H1 (cell line): ENCODE measurements around the gene IP6K1. TPM values are rescaled to one million over a fixed set of nuclear protein-coding genes. Genes with fewer than 3 reads are reported as not detected.
A peak's percentile ranks its signal among the peaks of the same experiment; 100 is the strongest.

Experiments used
- CTCF ChIA-PET: fragments of 300-600 bp; sonication (Branson Sonifier 250); formaldehyde crosslinking; loops from one replicate; lab custom pipeline; 2021; ENCODE audit not compliant: partially characterized antibody; lab: Charles Lee
- POLR2A ChIA-PET: fragments of 300-600 bp; sonication (Branson Sonifier 250); formaldehyde crosslinking; loops from one replicate; lab custom pipeline; 2021; ENCODE audit warnings: inconsistent platforms; ENCODE audit not compliant: partially characterized antibody; lab: Charles Lee
- DNase-seq, 2 experiments: peaks; one replicate each; pipeline versions ENCODE4 v3.0.0 to v3.0.0-alpha.2; 2010 to 2022; ENCODE audit warnings: low spot score in 2 of 2, low read depth in 1 of 2, mixed read lengths in 1 of 2
- FAIRE-seq: peaks from 2 replicates; lab custom pipeline; 2011; peaks lifted over from hg19 to GRCh38; lab: Jason Lieb, UNC
- H2AFZ ChIP-seq: 2 replicates; pipeline ENCODE4 v1.8.1; 2012; ENCODE audit warnings: low read length, inconsistent platforms
- H2AK5ac ChIP-seq: 2 replicates; pipeline ENCODE4 v1.6.1; 2013; ENCODE audit warnings: low read depth, low read length
- H2BK120ac ChIP-seq: replicated peaks from 2 replicates; pipeline ENCODE3; 2013; ENCODE audit warnings: low read depth, low read length, inconsistent platforms
- H2BK12ac ChIP-seq: 2 replicates; pipeline ENCODE4 v1.6.1; 2013; ENCODE audit warnings: low read depth, low read length
- H2BK15ac ChIP-seq: 2 replicates; pipeline ENCODE4 v1.6.1; 2013; ENCODE audit warnings: low read length
- H2BK20ac ChIP-seq: 2 replicates; pipeline ENCODE4 v1.6.1; 2013; ENCODE audit warnings: low read length
- H2BK5ac ChIP-seq: 2 replicates; pipeline ENCODE4 v1.6.1; 2013; ENCODE audit warnings: low read depth, low read length
- H3K14ac ChIP-seq: 2 replicates; pipeline ENCODE4 v1.6.1; 2013; ENCODE audit warnings: inconsistent platforms; ENCODE audit not compliant: insufficient read length
- H3K18ac ChIP-seq: 2 replicates; pipeline ENCODE4 v1.6.1; 2013; ENCODE audit warnings: low read length; ENCODE audit errors: extremely low read depth
- H3K23ac ChIP-seq: 2 replicates; pipeline ENCODE4 v1.6.1; 2013; ENCODE audit warnings: inconsistent platforms; ENCODE audit not compliant: insufficient read length
- H3K23me2 ChIP-seq: 2 replicates; pipeline ENCODE4 v1.6.1; 2013; ENCODE audit warnings: low read depth, low read length
- H3K27ac ChIP-seq: 2 replicates; pipeline ENCODE4 v1.6.1; 2011; ENCODE audit warnings: low read depth, low read length, inconsistent platforms
- H3K27me3 ChIP-seq, 4 experiments: replicated peaks in 1 of 4; 1 replicate in 1 of 4; 2 replicates in 3 of 4; pipeline versions ENCODE4 v1.6.1 to v1.8.1; 2011 to 2013; ENCODE audit warnings: low read length in 3 of 4, mild to moderate bottlenecking in 3 of 4, inconsistent platforms in 2 of 4, mixed read lengths in 2 of 4, moderate library complexity in 1 of 4; ENCODE audit not compliant: control insufficient read depth in 3 of 4, insufficient read depth in 3 of 4; ENCODE audit errors: extremely low read depth in 1 of 4
- H3K36me3 ChIP-seq, 4 experiments: 2 replicates each; pipeline versions ENCODE4 v1.6.1 to v1.8.1; 2011 to 2013; ENCODE audit warnings: mild to moderate bottlenecking in 4 of 4, low read length in 3 of 4, moderate library complexity in 2 of 4, control low read depth in 1 of 4, inconsistent platforms in 1 of 4; ENCODE audit not compliant: insufficient read depth in 4 of 4, control insufficient read depth in 2 of 4
- H3K4ac ChIP-seq: replicated peaks from 2 replicates; pipeline ENCODE3; 2013; ENCODE audit warnings: low read length, low read depth, mixed read lengths, inconsistent platforms; ENCODE audit not compliant: insufficient read length
- H3K4me1 ChIP-seq, 4 experiments: replicated peaks in 1 of 4; 1 replicate in 1 of 4; 2 replicates in 3 of 4; pipeline versions ENCODE4 v1.6.1 to v1.8.1; 2011 to 2013; ENCODE audit warnings: low read length in 3 of 4, inconsistent platforms in 2 of 4, mixed read lengths in 1 of 4; ENCODE audit not compliant: insufficient read depth in 4 of 4, control insufficient read depth in 3 of 4
- H3K4me2 ChIP-seq, 2 experiments: 2 replicates each; pipeline versions ENCODE4 v1.6.1 to v1.8.1; 2011 to 2013; ENCODE audit warnings: low read depth in 2 of 2, low read length in 2 of 2, control low read depth in 1 of 2, inconsistent platforms in 1 of 2, mild to moderate bottlenecking in 1 of 2; ENCODE audit not compliant: insufficient read depth in 1 of 2
- H3K4me3 ChIP-seq, 4 experiments: fragments of 200-600, 300-600 bp in 1 of 4; sonication (generic), shearing (Covaris generic), sonication (Bioruptor Twin) in 1 of 4; 2 replicates each; pipeline versions ENCODE4 v1.5.1 to v1.8.1; 2011 to 2016; ENCODE audit warnings: low read length in 4 of 4, low read depth in 3 of 4, control low read depth in 2 of 4, inconsistent platforms in 2 of 4, mild to moderate bottlenecking in 2 of 4, mixed read lengths in 1 of 4, moderate library complexity in 1 of 4; ENCODE audit not compliant: insufficient read depth in 2 of 4; ENCODE audit errors: extremely low read depth in 1 of 4
- H3K56ac ChIP-seq: replicated peaks from 2 replicates; pipeline ENCODE3; 2013; ENCODE audit warnings: low read depth, mild to moderate bottlenecking, mixed read lengths, low read length, inconsistent platforms; ENCODE audit not compliant: insufficient read length
- H3K79me1 ChIP-seq: 2 replicates; pipeline ENCODE4 v1.6.1; 2013; ENCODE audit warnings: low read depth, low read length, control low read depth
- H3K79me2 ChIP-seq, 2 experiments: 2 replicates each; pipeline versions ENCODE4 v1.6.1 to v1.8.1; 2012 to 2013; ENCODE audit warnings: low read length in 2 of 2, mild to moderate bottlenecking in 2 of 2, inconsistent platforms in 1 of 2; ENCODE audit not compliant: insufficient read depth in 2 of 2, control insufficient read depth in 1 of 2
- H3K9ac ChIP-seq, 4 experiments: replicated peaks in 1 of 4; 1 replicate in 1 of 4; 2 replicates in 3 of 4; pipeline versions ENCODE4 v1.6.1 to v1.8.1; 2011 to 2013; ENCODE audit warnings: low read depth in 3 of 4, low read length in 3 of 4, control low read depth in 2 of 4, mild to moderate bottlenecking in 2 of 4, moderate library complexity in 2 of 4, inconsistent platforms in 1 of 4; ENCODE audit errors: extremely low read depth in 1 of 4
- H3K9me3 ChIP-seq, 2 experiments: 2 replicates each; pipeline versions ENCODE4 v1.6.1 to v1.8.1; 2012 to 2013; ENCODE audit warnings: mild to moderate bottlenecking in 2 of 2, moderate library complexity in 2 of 2, control low read depth in 1 of 2, inconsistent platforms in 1 of 2, low read depth in 1 of 2, low read length in 1 of 2, mixed read lengths in 1 of 2; ENCODE audit not compliant: insufficient read depth in 2 of 2
- H4K20me1 ChIP-seq, 2 experiments: replicated peaks in 1 of 2; 2 replicates each; pipeline versions ENCODE3 to v1.8.1; 2011 to 2013; ENCODE audit warnings: inconsistent platforms in 2 of 2, low read length in 2 of 2, mild to moderate bottlenecking in 1 of 2; ENCODE audit not compliant: insufficient read depth in 2 of 2, control insufficient read depth in 1 of 2
- H4K5ac ChIP-seq: 2 replicates; pipeline ENCODE4 v1.6.1; 2013; ENCODE audit warnings: low read length, low read depth, mixed read lengths, inconsistent platforms; ENCODE audit not compliant: insufficient read length
- H4K8ac ChIP-seq: 2 replicates; pipeline ENCODE4 v1.8.0; 2013; ENCODE audit warnings: mild to moderate bottlenecking, moderate library complexity, low read length, inconsistent platforms; ENCODE audit not compliant: insufficient read depth; ENCODE audit errors: extremely low read depth
- H4K91ac ChIP-seq: replicated peaks from 2 replicates; pipeline ENCODE3; 2013; ENCODE audit warnings: low read length, mixed read lengths, inconsistent platforms; ENCODE audit not compliant: insufficient read length
- BACH1 ChIP-seq: IDR thresholded peaks from 2 replicates; pipeline ENCODE4 v1.6.1; 2012; ENCODE audit warnings: low read length, improper control_type of control experiment
- SAP30 ChIP-seq: fragments of 300-600 bp; sonication (generic); IDR thresholded peaks from 2 replicates; pipeline ENCODE4 v1.7.1; 2012; ENCODE audit warnings: low read length, moderate library complexity, mild to moderate bottlenecking, inconsistent platforms; ENCODE audit not compliant: insufficient read depth, insufficient replicate concordance
- WGBS, 2 experiments: shearing (Covaris generic) in 1 of 2; methylation state at CpG; one replicate each; pipeline versions ENCODE4 v1.1.6 to v1.1.7; 2013 to 2015; ENCODE audit warnings: low lambda C conversion rate in 2 of 2, mixed read lengths in 2 of 2, inconsistent platforms in 1 of 2, low coverage in 1 of 2, missing lambda C conversion rate in 1 of 2; ENCODE audit not compliant: insufficient replicate concordance in 2 of 2, insufficient coverage in 1 of 2, insufficient read length in 1 of 2; ENCODE audit errors: extremely low coverage in 1 of 2, missing lambda C conversion rate in 1 of 2; 5-methylcytosine and 5-hydroxymethylcytosine counted together
- polyA plus RNA-seq, 7 experiments: library from polyadenylated mRNA; depleted of rRNA in 3 of 7; stranded (reverse) in 5 of 7; unstranded in 2 of 7; fragments of >200 nt in 5 of 7; fragments of 200-250 nt in 2 of 7; gene quantifications; 1 replicate in 5 of 7; 2 replicates in 1 of 7; 4 replicates in 1 of 7; pipeline versions ENCODE4 v1.2.1 to v1.2.3, GENCODE V29; 2011 to 2013; ENCODE audit warnings: missing spikeins in 2 of 7, mixed read lengths in 2 of 7
- total RNA-seq: library from RNA; stranded (reverse); fragmentation: NEBNext Ultra II Directional; extraction: Animal tissue kit (Norgen Biotek cat#: 25700); gene quantifications from 2 replicates; pipeline ENCODE4 v1.2.1, GENCODE V29; 2021
- TF ChIP-seq, protein P1 (sequence below): IDR thresholded peaks from 2 replicates; pipeline ENCODE4 v1.6.1; 2012; ENCODE audit warnings: inconsistent platforms

The IP6K1 gene
- total and polyA plus RNA-seq, 2 of the 8 experiments (the other 6 are each of a cell fraction or from before 2014, with no cell fraction given): 31.5 to 35.2 TPM

DNA sequence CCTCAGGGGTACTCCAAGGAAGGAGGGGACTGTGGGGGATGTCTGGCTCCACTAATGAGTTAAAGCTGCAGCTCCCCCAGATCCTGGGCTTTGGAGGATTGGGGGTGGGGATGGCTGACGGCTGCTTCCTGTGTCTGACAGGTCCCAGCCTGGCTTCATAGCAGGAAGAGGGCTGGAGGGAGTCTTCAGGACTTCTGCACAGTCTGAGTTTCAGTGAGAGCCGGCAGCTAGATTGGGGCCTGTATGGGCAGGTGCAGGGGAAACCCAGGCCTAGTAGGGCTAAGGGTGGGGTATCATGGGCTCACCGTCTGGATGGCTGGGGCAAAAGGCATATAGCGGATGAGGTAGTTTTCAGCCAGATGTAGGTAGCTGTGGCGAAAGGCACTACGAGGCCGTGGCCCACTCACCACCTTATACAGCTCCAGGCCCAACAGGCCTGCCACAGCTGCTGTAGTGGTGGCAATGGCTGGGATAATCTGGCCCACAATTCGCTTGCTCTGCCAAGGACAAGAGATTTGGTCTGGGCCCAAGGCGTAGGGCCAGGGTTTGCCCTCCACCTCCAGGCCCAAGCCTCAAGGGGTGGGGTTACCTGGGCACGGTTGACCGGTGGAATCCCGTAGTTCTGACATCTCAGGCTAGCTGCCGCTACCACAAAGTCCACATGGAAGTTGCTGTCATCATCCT, 21.2 kb upstream of the IP6K1 start:
- FAIRE-seq: no peak
- H2BK5ac ChIP-seq: peak overlapping the region; percentile 39; the same call in 1 of the 2 replicates
- no peak overlapping the region for H4K5ac ChIP-seq
- peaks cover 0 to 25% (median 21%) of the 10 kb centered on the region in 4 experiments; a peak in 6 of 7 replicates for H3K4me1 ChIP-seq
- H2BK15ac ChIP-seq: no peak overlapping the region
- H4K8ac ChIP-seq: no peak overlapping the region
- H2BK20ac ChIP-seq: peak overlapping the region; percentile 48; the same call in 1 of the 2 replicates
- no peak overlapping the region for H2AK5ac ChIP-seq
- no peak overlapping the region for H2BK120ac ChIP-seq
- H3K9me3 ChIP-seq: no peaks in the 10 kb centered on the region
- peak overlapping the region; percentile 66 for H4K91ac ChIP-seq
- H3K27ac ChIP-seq: no peak overlapping the region
- no peaks in the 10 kb centered on the region for H3K79me1 ChIP-seq
- ChIA-PET POLR2A (interaction anchor here (1.5 to 6.2 kb wide), 4 partner anchors 12 to 89 kb away, joined by 3 to 16 read pairs (median 7); no protein-coding TSS in a partner anchor), CTCF (interaction anchor here (0.6 to 17.0 kb wide), 6 partner anchors 9 to 93 kb away, joined by 3 to 266 read pairs (median 4); partner anchors contain the start of gene UBA7)
- peaks cover 0 to 16% (median 9%) of the 10 kb centered on the region in 4 experiments; a peak in 5 of 7 replicates for H3K27me3 ChIP-seq
- H3K9ac ChIP-seq: no peak overlapping the region
- no peak overlapping the region for H3K4ac ChIP-seq
- H4K20me1 ChIP-seq: no peaks in the 10 kb centered on the region
- H3K23ac ChIP-seq: no peak overlapping the region
- WGBS, 2 experiments: 86% methylated on average over 13 of the region's 13 CpGs; no CpG with 5 or more reads in 1 of the 2 experiments
- no peak overlapping the region for H3K4me3 ChIP-seq
- no peak overlapping the region for H2AFZ ChIP-seq
- no peak for TF ChIP-seq BACH1
- TF ChIP-seq SAP30: no peak
- TF ChIP-seq, protein P1, sequence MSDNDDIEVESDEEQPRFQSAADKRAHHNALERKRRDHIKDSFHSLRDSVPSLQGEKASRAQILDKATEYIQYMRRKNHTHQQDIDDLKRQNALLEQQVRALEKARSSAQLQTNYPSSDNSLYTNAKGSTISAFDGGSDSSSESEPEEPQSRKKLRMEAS: no peak
- TF ChIP-seq, all 59 proteins: peak for 0
- no peaks in the 10 kb centered on the region for H3K36me3 ChIP-seq
- H3K18ac ChIP-seq: no peak overlapping the region; the same call in 1 of the 2 replicates
- peak overlapping the region; percentile 39; the same call in 1 of the 2 replicates for H2BK12ac ChIP-seq
- H3K14ac ChIP-seq: no peak overlapping the region
- H3K4me2 ChIP-seq: no peak overlapping the region
- no peak overlapping the region for H3K56ac ChIP-seq
- H3K79me2 ChIP-seq: no peaks in the 10 kb centered on the region
- no peak for DNase-seq
- peaks cover 7% of the 10 kb centered on the region; the same call in 1 of the 2 replicates for H3K23me2 ChIP-seq
